Measurements from ENCODE around the gene SLAIN2. TPM values are rescaled to one million over a fixed set of nuclear protein-coding genes. Genes with fewer than 3 reads are reported as not detected.

Gene SLAIN2
- total RNA-seq, 1 experiment from 2014 or later, result 30.8 TPM

DNA sequence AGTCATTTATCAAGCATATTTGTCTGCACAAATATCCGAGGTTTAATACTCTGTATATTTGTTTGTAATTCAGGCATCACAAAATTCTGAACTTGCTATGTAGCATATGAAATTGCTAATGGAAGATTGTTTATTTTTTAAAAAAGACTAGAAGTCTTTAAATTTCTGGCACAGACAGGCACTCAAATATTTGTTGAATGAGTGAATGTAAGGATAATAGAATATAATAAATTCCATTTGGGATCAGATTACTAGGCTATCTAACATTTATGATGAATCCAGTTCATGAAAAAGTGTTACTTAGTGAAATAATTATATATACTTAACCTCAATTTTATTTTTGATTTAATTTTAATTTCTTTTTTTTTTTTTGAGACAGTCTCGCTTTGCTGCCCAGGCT lies 41.3 kb upstream of the SLAIN2 start:
- H4K91ac ChIP-seq (ENCODE audit: insufficient read length, low read depth, low read length), result no peak overlapping the region
- no peak overlapping the region for H2BK5ac ChIP-seq (ENCODE audit: insufficient read length, low read length)
- H3K36me3 Mint-ChIP-seq (ENCODE audit: insufficient read depth in 1 of 3, low read depth in 3 of 3), result no peaks in the 10 kb centered on the region
- no peak overlapping the region for H4K5ac ChIP-seq (ENCODE audit: insufficient read length, low read depth, low read length)
- H2BK12ac ChIP-seq (ENCODE audit: insufficient read length, low read depth, low read length), result no peak overlapping the region
- H3K23me2 ChIP-seq (ENCODE audit: insufficient read length, low read depth, low read length, poor library complexity, severe bottlenecking), result no peaks in the 10 kb centered on the region
- no peak overlapping the region for H3K14ac ChIP-seq (ENCODE audit: insufficient read depth, low read length)
- no peak overlapping the region for H3K23ac ChIP-seq (ENCODE audit: insufficient read length, low read depth, low read length)
- H3K56ac ChIP-seq (ENCODE audit: insufficient read length, low read depth, low read length), result no peak overlapping the region
- no peaks in the 10 kb centered on the region for H3K4me1 ChIP-seq (ENCODE audit: insufficient read depth, low read length)
- no CpG with 5 or more reads among the region's 2 CpGs for WGBS (ENCODE audit: extremely low coverage, insufficient read length, low lambda C conversion rate)
- H2AK5ac ChIP-seq (ENCODE audit: insufficient read length, low read length), result no peak overlapping the region
- TF ChIP-seq, protein P1, sequence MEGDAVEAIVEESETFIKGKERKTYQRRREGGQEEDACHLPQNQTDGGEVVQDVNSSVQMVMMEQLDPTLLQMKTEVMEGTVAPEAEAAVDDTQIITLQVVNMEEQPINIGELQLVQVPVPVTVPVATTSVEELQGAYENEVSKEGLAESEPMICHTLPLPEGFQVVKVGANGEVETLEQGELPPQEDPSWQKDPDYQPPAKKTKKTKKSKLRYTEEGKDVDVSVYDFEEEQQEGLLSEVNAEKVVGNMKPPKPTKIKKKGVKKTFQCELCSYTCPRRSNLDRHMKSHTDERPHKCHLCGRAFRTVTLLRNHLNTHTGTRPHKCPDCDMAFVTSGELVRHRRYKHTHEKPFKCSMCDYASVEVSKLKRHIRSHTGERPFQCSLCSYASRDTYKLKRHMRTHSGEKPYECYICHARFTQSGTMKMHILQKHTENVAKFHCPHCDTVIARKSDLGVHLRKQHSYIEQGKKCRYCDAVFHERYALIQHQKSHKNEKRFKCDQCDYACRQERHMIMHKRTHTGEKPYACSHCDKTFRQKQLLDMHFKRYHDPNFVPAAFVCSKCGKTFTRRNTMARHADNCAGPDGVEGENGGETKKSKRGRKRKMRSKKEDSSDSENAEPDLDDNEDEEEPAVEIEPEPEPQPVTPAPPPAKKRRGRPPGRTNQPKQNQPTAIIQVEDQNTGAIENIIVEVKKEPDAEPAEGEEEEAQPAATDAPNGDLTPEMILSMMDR (conservative IDR thresholded peaks at IDR 0.05), result no peak
- H3K79me1 ChIP-seq (ENCODE audit: insufficient read depth, low read depth, low read length, poor library complexity, severe bottlenecking), result no peaks in the 10 kb centered on the region
- H3K27ac Mint-ChIP-seq, result no peak overlapping the region
- no peaks in the 10 kb centered on the region for H4K20me1 ChIP-seq (ENCODE audit: control insufficient read depth, insufficient read depth, insufficient read length)
- H3K4me3 Mint-ChIP-seq, result no peak overlapping the region
- H3K9me3 ChIP-seq (ENCODE audit: control insufficient read depth, low read depth, low read length), result no peaks in the 10 kb centered on the region
- no peaks in the 10 kb centered on the region for H3K4me1 Mint-ChIP-seq
- no peak overlapping the region for H2AFZ ChIP-seq (ENCODE audit: low read length)
- H3K9me3 Mint-ChIP-seq, result no peaks in the 10 kb centered on the region
- no peak overlapping the region for H3K4ac ChIP-seq (ENCODE audit: low read depth, low read length)
- H3K18ac ChIP-seq (ENCODE audit: insufficient read length, low read depth, low read length), result no peak overlapping the region
- no peak overlapping the region for H3K4me2 ChIP-seq (ENCODE audit: insufficient read depth, insufficient read length, low read length)
- H3K9ac ChIP-seq (ENCODE audit: extremely low read depth, insufficient read length, low read length), result no peak overlapping the region
- no peak overlapping the region for H3K27ac ChIP-seq (ENCODE audit: insufficient read length, low read depth, low read length)
- no peaks in the 10 kb centered on the region for H3K27me3 ChIP-seq (ENCODE audit: insufficient read depth, low read length)
- H3K79me2 ChIP-seq (ENCODE audit: insufficient read depth, low read length), result no peaks in the 10 kb centered on the region
- no peak overlapping the region for H2BK20ac ChIP-seq (ENCODE audit: low read depth, low read length, poor library complexity, severe bottlenecking)
- no peak overlapping the region for H2BK15ac ChIP-seq (ENCODE audit: low read depth, low read length)
- no peak overlapping the region for H4K8ac ChIP-seq (replicated peaks; ENCODE audit: insufficient read length, low read depth, low read length)
- no peak overlapping the region for H3T11ph ChIP-seq (ENCODE audit: low read length)
- H2BK120ac ChIP-seq (ENCODE audit: low read depth, low read length, poor library complexity, severe bottlenecking), result no peak overlapping the region
- no peaks in the 10 kb centered on the region; the same call in 1 of the 2 replicates for H3K27me3 Mint-ChIP-seq (ENCODE audit: low read depth)
- no peak for DNase-seq

Data from H9 (cell line).